Ammon's horn (tissue), 1 donor: ENCODE measurements around the gene CPB1.

Experiments
- DNase-seq: peaks from one replicate; pipeline ENCODE4 v3.0.0-alpha.2; 2016; ENCODE audit warnings: low spot score

CPB1 gene

GRCh38 chr3:148829926-148830325 is 2.3 kb downstream of the CPB1 start:
- no peak for DNase-seq

GRCh38 chr3:148833223-148833622 is 5.6 kb downstream of the CPB1 start:
- no peak for DNase-seq

GRCh38 chr3:148839805-148840204 is 12.2 kb downstream of the CPB1 start:
- no peak for DNase-seq

- DNase-seq, result no peak
Measured at GRCh38 chr3:148840451-148840850, 12.8 kb downstream of the CPB1 start.

- DNase-seq, result no peak
Measured at GRCh38 chr3:148845756-148846395, 18.3 kb downstream of the CPB1 start.

- no peak for DNase-seq
Measured at GRCh38 chr3:148847351-148847750, 19.7 kb downstream of the CPB1 start.

GRCh38 chr3:148848410-148848809 is 20.8 kb downstream of the CPB1 start:
- no peak for DNase-seq

GRCh38 chr3:148852271-148852992 is 24.8 kb downstream of the CPB1 start:
- DNase-seq, result no peak

GRCh38 chr3:148853076-148853475 is 25.5 kb downstream of the CPB1 start:
- DNase-seq, result no peak

GRCh38 chr3:148854061-148854460 is 26.4 kb downstream of the CPB1 start:
- DNase-seq, result no peak

GRCh38 chr3:148856384-148856783 is 28.8 kb downstream of the CPB1 start:
- no peak for DNase-seq

- DNase-seq, result no peak
Measured at GRCh38 chr3:148857316-148857715, 29.7 kb downstream of the CPB1 start.

GRCh38 chr3:148861277-148861869 is 33.8 kb downstream of the CPB1 start:
- peak; percentile 70 for DNase-seq

- DNase-seq, result no peak
Measured at GRCh38 chr3:148863297-148863696, 35.7 kb downstream of the CPB1 start.

GRCh38 chr3:148863814-148864213 is 36.2 kb downstream of the CPB1 start:
- DNase-seq, result no peak

- no peak for DNase-seq
Measured at GRCh38 chr3:148865049-148865448, 37.4 kb downstream of the CPB1 start, which contains the start of gene CPA3. Gene CPA3, plus strand, starts transcription at chr3:148865296. Its CDS starts 12 bp downstream, at chr3:148865308.

GRCh38 chr3:148866261-148866660 is 38.6 kb downstream of the CPB1 start:
- DNase-seq, result no peak

GRCh38 chr3:148873270-148873927 is 45.8 kb downstream of the CPB1 start:
- no peak for DNase-seq

GRCh38 chr3:148873977-148874376 is 46.4 kb downstream of the CPB1 start:
- DNase-seq, result no peak

GRCh38 chr3:148878095-148878494 is 50.5 kb downstream of the CPB1 start:
- no peak for DNase-seq

GRCh38 chr3:148879256-148879655 is 51.6 kb downstream of the CPB1 start:
- DNase-seq, result no peak

- DNase-seq, result no peak
Measured at GRCh38 chr3:148880681-148881080, 53.1 kb downstream of the CPB1 start.

- no peak for DNase-seq
Measured at GRCh38 chr3:148881286-148881685, 53.7 kb downstream of the CPB1 start.
